Hematopoietic multipotent progenitor cell treated with erythropoietin and hydrocortisone succinate and interleukin-3 and kit ligand, for 6 days (in vitro differentiated cells): ENCODE data around the gene SERPINB1.
"Not testable (repeated sequence)": the region's sequence is repeated elsewhere in the genome, so short reads cannot be mapped to it uniquely, and the experiment has no call there.

ENCODE experiments used
- DNase-seq: peaks from one replicate; pipeline ENCODE4 v3.0.0-alpha.2; 2015

SERPINB1 gene

DNA sequence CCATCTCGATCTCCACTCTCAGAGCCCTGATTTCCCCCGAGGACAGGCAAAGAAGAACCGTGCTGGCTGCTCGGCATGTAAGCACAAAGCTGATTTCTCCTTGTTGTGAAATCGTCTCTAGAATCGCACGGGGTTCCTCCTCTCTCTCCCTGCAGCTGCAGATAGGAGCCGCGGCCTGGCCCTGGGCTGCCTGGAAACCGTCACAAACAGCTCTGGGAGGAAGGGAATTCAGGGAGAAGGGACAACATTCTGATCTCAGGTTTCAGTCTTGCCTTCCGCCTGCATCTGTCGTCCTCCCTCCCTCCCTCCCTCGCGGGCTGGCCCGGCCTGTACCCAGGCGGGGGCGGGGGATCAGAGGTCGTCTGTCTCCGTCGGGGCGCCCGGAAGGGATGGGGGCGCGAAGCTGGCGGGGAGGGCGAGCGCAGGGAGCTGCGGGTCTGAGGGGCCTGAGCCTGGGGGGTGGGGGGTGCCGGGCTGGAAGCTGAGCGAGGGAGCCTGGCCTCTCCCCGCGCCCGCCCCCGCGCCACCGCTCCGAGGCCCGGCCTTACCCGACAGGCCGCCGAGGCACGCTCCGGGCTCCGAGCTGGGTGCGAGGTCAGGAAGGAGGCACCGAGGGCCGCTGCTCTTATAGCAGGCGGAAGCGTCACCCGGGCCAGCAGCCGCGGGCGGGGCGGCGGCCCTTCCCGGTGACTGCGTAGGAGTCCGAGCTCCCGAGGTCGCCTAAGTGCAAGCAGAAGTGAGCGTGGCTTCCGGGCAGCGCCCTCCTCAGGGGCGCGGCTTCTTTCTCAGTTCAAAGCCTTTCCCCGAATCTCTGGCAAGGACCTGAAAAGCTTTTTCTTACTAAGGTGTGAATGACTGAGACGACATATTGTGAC is at the start of gene SERPINB1:
Gene SERPINB1 (minus strand): TSS at position 600 of the 875 bp plus-strand sequence. CDS start 1,277 bp downstream, outside the sequence.
- DNase-seq, result peak; percentile 93

GRCh38 chr6:2890976-2891767 is 49.5 kb upstream of the SERPINB1 start:
- no peak for DNase-seq

- DNase-seq, result no peak
These were observed 44.5 kb upstream of the SERPINB1 start for GRCh38 chr6:2885967-2886735.

DNA sequence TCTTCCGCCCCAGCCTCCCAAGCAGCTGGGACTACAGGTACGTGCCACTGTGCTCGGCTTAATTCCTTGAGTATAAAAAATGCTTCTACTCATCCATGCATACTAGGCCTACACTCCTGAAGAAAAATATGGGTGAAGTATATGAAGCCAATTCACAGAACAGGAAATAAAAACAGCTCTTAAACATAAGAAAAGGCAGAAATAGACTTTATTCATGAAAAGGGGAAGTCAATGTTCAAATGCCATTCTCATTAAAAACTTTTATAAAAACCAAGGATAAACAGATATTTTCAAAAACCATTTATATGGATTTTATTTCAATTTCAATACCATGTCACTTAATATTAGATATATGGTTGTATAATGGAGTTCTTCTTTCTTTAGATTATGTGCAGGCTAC is 43.1 kb upstream of the SERPINB1 start:
- no peak for DNase-seq

GRCh38 chr6:2883673-2884072 is 42.0 kb upstream of the SERPINB1 start:
- DNase-seq, result no peak

- DNase-seq, result no peak
These were observed 39.8 kb upstream of the SERPINB1 start for GRCh38 chr6:2881423-2881822.

DNA sequence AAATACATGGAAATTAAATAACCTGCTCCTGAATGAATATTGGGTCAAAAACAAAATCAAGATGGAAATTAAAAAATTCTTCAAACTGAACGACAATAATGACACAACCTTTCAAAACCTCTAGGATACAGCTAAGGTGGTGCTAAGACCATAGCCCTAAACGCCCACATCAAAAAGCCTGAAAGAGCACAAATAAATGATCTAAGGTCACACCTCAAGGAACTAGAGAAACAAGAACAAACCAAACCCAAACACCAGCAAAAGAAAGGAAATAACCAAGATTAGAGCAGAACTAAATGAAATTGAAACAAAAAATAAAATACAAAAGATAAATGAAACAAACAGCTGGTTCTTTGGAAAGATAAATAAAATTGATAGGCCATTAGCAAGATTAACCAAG is 38.5 kb upstream of the SERPINB1 start:
- DNase-seq, result not testable (repeated sequence)

GRCh38 chr6:2877960-2878359 is 36.3 kb upstream of the SERPINB1 start:
- no peak for DNase-seq

- no peak for DNase-seq
These were observed 35.6 kb upstream of the SERPINB1 start for GRCh38 chr6:2877057-2877882.

- DNase-seq, result peak; percentile 56
These were observed 34.8 kb upstream of the SERPINB1 start for GRCh38 chr6:2876210-2877056.

- peak; percentile 61 for DNase-seq
These were observed 33.9 kb upstream of the SERPINB1 start for GRCh38 chr6:2875359-2876191.

GRCh38 chr6:2873643-2874042 is 32.0 kb upstream of the SERPINB1 start:
- no peak for DNase-seq

GRCh38 chr6:2872423-2873358 is 31.0 kb upstream of the SERPINB1 start:
- DNase-seq, result no peak

DNA sequence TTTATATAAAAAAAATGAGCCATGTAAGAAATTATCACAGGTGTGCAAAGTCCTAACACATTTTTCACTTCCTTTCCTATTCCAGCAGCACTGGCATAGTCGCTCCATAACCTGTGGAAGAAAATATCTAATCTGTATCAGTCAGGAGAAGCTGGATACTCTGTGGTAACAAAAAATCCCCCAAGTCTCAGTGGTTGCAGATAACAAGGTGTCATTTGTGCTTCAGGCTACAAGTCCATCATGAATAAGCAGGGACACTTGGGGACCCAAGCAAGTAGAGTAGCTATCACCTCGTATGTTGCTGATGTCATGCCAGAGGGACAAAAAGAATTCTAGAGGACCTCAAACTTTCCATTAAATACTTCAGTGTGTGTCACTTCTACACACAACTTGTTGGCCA is 30.3 kb upstream of the SERPINB1 start:
- DNase-seq, result no peak

DNA sequence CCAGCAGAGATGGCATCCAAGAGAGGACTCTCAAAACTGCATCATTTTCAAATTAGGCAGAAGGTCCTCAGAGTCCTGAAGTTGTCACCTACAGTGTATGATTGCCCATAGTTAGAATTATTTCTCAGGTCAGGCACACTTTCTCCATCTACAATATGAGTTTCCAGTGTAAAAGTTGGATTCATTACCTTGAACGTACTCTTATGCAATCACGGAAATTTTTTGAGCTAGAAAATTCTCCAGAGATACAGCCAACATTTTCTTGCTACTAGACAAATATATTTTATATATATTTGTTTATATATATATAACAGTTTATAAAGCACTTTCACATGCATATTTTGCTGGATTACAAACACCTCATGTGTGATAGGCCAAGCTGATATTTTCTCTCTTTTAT is 29.4 kb upstream of the SERPINB1 start:
- no peak for DNase-seq

- DNase-seq, result no peak
These were observed 28.5 kb upstream of the SERPINB1 start for GRCh38 chr6:2870046-2870636.

- no peak for DNase-seq
These were observed 27.0 kb upstream of the SERPINB1 start for GRCh38 chr6:2868637-2869036.

GRCh38 chr6:2866171-2866846 is 24.6 kb upstream of the SERPINB1 start:
- no peak for DNase-seq
